Measurements from ENCODE around the gene TARS2.

The TARS2 gene

GRCh38 chr1:150529017-150529416 is 41.8 kb downstream of the TARS2 start:
- H3K9me3 ChIP-seq (ENCODE audit: insufficient read depth, low read length), result no peaks in the 10 kb centered on the region
- no peak overlapping the region for H3K9ac ChIP-seq (ENCODE audit: low read length)
- no peaks in the 10 kb centered on the region for H3K27me3 ChIP-seq (ENCODE audit: low read length)
- H3K79me2 ChIP-seq (ENCODE audit: insufficient read depth, low read length), result no peaks in the 10 kb centered on the region
- H3F3A ChIP-seq (ENCODE audit: insufficient read depth), result no peaks in the 10 kb centered on the region
- TF ChIP-seq EZH2phosphoT487 (conservative IDR thresholded peaks at IDR 0.05; ENCODE audit: low read length), result no peak
- TF ChIP-seq CTCF (IDR thresholded peaks at IDR 0.05; ENCODE audit: insufficient read depth, low read length, poor library complexity, severe bottlenecking), result no peak
- H4K20me1 ChIP-seq (ENCODE audit: low read depth, low read length), result no peaks in the 10 kb centered on the region
- H2AFZ ChIP-seq (ENCODE audit: low read depth, low read length, severe bottlenecking), result no peak overlapping the region
- no peaks in the 10 kb centered on the region for H3K9me2 ChIP-seq (replicated peaks; ENCODE audit: insufficient read depth, low read length)
- H3K27ac ChIP-seq (ENCODE audit: low read depth, low read length), result no peak overlapping the region
- H3K4me2 ChIP-seq (ENCODE audit: low read depth, low read length, poor library complexity, severe bottlenecking), result no peak overlapping the region
- H3K4me3 ChIP-seq (ENCODE audit: insufficient read depth, low read length, poor library complexity, severe bottlenecking), result no peak overlapping the region
- H3K36me3 ChIP-seq (ENCODE audit: low read length), result no peaks in the 10 kb centered on the region

GRCh38 chr1:150530491-150531159 is 43.4 kb downstream of the TARS2 start:
- Histone ChIP-seq H3K36me3 (ENCODE audit: low read length) (no peaks in the 10 kb centered on the region), H3K27ac (ENCODE audit: low read depth, low read length) (no peak overlapping the region), H2AFZ (ENCODE audit: low read depth, low read length, severe bottlenecking) (no peak overlapping the region), H3K27me3 (ENCODE audit: low read length) (no peaks in the 10 kb centered on the region), H3K4me2 (ENCODE audit: low read depth, low read length, poor library complexity, severe bottlenecking) (no peak overlapping the region), H4K20me1 (ENCODE audit: low read depth, low read length) (no peaks in the 10 kb centered on the region), H3K9ac (ENCODE audit: low read length) (no peak overlapping the region), H3K9me3 (ENCODE audit: insufficient read depth, low read length) (no peaks in the 10 kb centered on the region), H3K9me2 (replicated peaks; ENCODE audit: insufficient read depth, low read length) (no peaks in the 10 kb centered on the region), H3K4me3 (ENCODE audit: insufficient read depth, low read length, poor library complexity, severe bottlenecking) (no peak overlapping the region), H3K79me2 (ENCODE audit: insufficient read depth, low read length) (no peaks in the 10 kb centered on the region), H3F3A (ENCODE audit: insufficient read depth) (no peaks in the 10 kb centered on the region)
- TF ChIP-seq EZH2phosphoT487 (conservative IDR thresholded peaks at IDR 0.05; ENCODE audit: low read length) (no peak), CTCF (IDR thresholded peaks at IDR 0.05; ENCODE audit: insufficient read depth, low read length, poor library complexity, severe bottlenecking) (no peak)

- Histone ChIP-seq H3K4me2 (ENCODE audit: low read depth, low read length, poor library complexity, severe bottlenecking) (no peak overlapping the region), H3K9me2 (replicated peaks; ENCODE audit: insufficient read depth, low read length) (no peaks in the 10 kb centered on the region), H2AFZ (ENCODE audit: low read depth, low read length, severe bottlenecking) (no peak overlapping the region), H3K27ac (ENCODE audit: low read depth, low read length) (no peak overlapping the region), H4K20me1 (ENCODE audit: low read depth, low read length) (no peaks in the 10 kb centered on the region), H3K36me3 (ENCODE audit: low read length) (no peaks in the 10 kb centered on the region), H3K4me3 (ENCODE audit: insufficient read depth, low read length, poor library complexity, severe bottlenecking) (no peak overlapping the region), H3K9ac (ENCODE audit: low read length) (no peak overlapping the region), H3K79me2 (ENCODE audit: insufficient read depth, low read length) (no peaks in the 10 kb centered on the region), H3F3A (ENCODE audit: insufficient read depth) (no peaks in the 10 kb centered on the region), H3K27me3 (ENCODE audit: low read length) (no peaks in the 10 kb centered on the region), H3K9me3 (ENCODE audit: insufficient read depth, low read length) (no peaks in the 10 kb centered on the region)
- TF ChIP-seq EZH2phosphoT487 (conservative IDR thresholded peaks at IDR 0.05; ENCODE audit: low read length) (no peak), CTCF (IDR thresholded peaks at IDR 0.05; ENCODE audit: insufficient read depth, low read length, poor library complexity, severe bottlenecking) (no peak)
Observed at GRCh38 chr1:150532860-150533259, 45.6 kb downstream of the TARS2 start.

All from SU-DHL-6 (cell line).